ENCODE measurements around the gene SYNDIG1. TPM values are rescaled to one million over a fixed set of nuclear protein-coding genes. Genes with fewer than 3 reads are reported as not detected.

SYNDIG1 gene
- 1.7 and 2.5 TPM in 2 replicates for total RNA-seq
- 0.39 and 2.4 TPM in 2 replicates for polyA plus RNA-seq

DNA sequence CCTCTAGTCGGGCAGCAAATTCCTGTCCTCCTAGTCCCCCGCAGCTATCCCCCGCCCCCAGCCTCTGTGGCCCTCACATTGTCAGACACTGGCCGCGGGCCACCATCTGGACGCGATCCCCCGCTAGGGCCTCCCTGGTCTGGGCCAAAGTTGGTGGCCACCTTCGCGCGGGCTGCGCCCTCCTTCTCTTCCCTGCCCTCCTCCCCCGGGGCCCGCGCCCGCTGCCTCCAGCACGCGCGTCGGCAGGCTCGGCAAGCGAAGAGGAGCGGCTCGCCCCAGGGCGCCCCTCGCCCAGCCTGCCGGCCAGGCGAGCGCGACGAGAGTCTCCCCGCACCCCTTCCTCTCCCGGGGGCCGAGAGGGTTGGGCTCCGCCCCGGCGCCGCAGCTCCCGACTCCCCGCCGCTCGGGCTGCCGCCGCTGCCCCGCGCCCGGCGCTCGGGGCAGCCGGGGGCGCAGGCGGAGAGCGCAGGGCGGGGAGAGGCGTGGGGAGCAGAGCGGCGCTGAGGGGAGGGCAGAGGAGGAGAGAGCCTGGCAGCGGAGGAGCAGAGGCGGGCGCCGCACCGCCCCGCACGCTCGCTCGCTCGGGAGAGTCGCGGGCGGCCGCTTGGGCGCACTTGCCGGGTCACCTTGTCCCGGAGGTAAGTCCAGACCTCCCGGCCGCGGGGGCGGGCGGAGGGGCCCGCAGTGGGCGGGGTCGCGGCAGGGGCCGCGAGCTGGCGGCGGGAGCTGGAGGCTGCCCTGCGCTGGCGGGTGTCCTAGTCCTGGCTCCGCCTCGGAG is at the start of gene SYNDIG1:
SYNDIG1 (plus strand) TSS at position 514 of the 778 bp plus-strand sequence. CDS start 73,469 bp downstream, outside the sequence.
- Histone ChIP-seq H3K4me3 (peak within 1 kb of the TSS; percentile 80), H3K9me3 (ENCODE audit: low read depth) (no peaks in the 10 kb centered on the region), H3K27me3 (peaks cover 61% of the 10 kb centered on the region), H3K27ac (no peak within 1 kb of the TSS), H3K4me1 (ENCODE audit: low read depth) (no peaks in the 10 kb centered on the region), H3K36me3 (no peaks in the 10 kb centered on the region)
- TF ChIP-seq, protein P1, sequence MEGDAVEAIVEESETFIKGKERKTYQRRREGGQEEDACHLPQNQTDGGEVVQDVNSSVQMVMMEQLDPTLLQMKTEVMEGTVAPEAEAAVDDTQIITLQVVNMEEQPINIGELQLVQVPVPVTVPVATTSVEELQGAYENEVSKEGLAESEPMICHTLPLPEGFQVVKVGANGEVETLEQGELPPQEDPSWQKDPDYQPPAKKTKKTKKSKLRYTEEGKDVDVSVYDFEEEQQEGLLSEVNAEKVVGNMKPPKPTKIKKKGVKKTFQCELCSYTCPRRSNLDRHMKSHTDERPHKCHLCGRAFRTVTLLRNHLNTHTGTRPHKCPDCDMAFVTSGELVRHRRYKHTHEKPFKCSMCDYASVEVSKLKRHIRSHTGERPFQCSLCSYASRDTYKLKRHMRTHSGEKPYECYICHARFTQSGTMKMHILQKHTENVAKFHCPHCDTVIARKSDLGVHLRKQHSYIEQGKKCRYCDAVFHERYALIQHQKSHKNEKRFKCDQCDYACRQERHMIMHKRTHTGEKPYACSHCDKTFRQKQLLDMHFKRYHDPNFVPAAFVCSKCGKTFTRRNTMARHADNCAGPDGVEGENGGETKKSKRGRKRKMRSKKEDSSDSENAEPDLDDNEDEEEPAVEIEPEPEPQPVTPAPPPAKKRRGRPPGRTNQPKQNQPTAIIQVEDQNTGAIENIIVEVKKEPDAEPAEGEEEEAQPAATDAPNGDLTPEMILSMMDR (IDR thresholded peaks at IDR 0.05; ENCODE audit: low read depth, low read length), result no peak
- DNase-seq (ENCODE audit: low read depth in 1 of 2, low spot score in 1 of 2), result peak; percentile 6 to 66

- no peak for DNase-seq (ENCODE audit: low read depth in 1 of 2, low spot score in 1 of 2)
- TF ChIP-seq, protein P1 (IDR thresholded peaks at IDR 0.05; ENCODE audit: low read depth, low read length), result no peak
- no peak overlapping the region for H3K27ac ChIP-seq
- no peaks in the 10 kb centered on the region for H3K9me3 ChIP-seq (ENCODE audit: low read depth)
- H3K27me3 ChIP-seq, result no peaks in the 10 kb centered on the region
- peaks cover 14% of the 10 kb centered on the region for H3K4me1 ChIP-seq (ENCODE audit: low read depth)
- no peaks in the 10 kb centered on the region for H3K36me3 ChIP-seq
- no peak overlapping the region for H3K4me3 ChIP-seq
Measured at GRCh38 chr20:24419786-24420185, 49.6 kb upstream of the SYNDIG1 start.

DNA sequence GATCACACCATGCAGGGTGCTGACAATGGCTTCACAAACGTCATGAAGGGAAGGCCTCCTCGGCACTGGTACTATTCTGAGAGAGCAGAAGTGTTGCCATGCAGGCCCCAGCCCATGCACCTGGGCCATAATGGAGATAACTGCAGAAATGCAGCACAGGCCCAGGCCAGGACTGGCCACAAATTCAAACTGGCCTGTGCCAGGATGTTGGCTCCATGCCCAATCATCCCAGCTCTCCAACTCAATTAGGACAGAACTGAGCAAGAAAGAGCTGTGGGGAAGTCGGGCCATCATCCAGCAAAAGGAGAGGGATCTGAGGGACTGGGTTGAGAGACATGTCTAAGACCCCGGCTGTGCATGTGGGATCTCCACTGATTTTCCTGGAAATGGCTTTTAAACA is 48.9 kb upstream of the SYNDIG1 start:
- Histone ChIP-seq H3K27ac (no peak overlapping the region), H3K4me3 (no peak overlapping the region), H3K36me3 (no peaks in the 10 kb centered on the region), H3K27me3 (no peaks in the 10 kb centered on the region), H3K9me3 (ENCODE audit: low read depth) (no peaks in the 10 kb centered on the region), H3K4me1 (ENCODE audit: low read depth) (peaks cover 14% of the 10 kb centered on the region)
- no peak for DNase-seq (ENCODE audit: low read depth in 1 of 2, low spot score in 1 of 2)
- TF ChIP-seq, protein P1 (IDR thresholded peaks at IDR 0.05; ENCODE audit: low read depth, low read length), result no peak

GRCh38 chr20:24421071-24421470 is 48.4 kb upstream of the SYNDIG1 start:
- H3K27ac ChIP-seq, result no peak overlapping the region
- H3K4me1 ChIP-seq (ENCODE audit: low read depth), result peaks cover 14% of the 10 kb centered on the region
- H3K36me3 ChIP-seq, result no peaks in the 10 kb centered on the region
- no peaks in the 10 kb centered on the region for H3K9me3 ChIP-seq (ENCODE audit: low read depth)
- DNase-seq (ENCODE audit: low read depth in 1 of 2, low spot score in 1 of 2), result no peak
- no peaks in the 10 kb centered on the region for H3K27me3 ChIP-seq
- H3K4me3 ChIP-seq, result no peak overlapping the region
- TF ChIP-seq, protein P1 (IDR thresholded peaks at IDR 0.05; ENCODE audit: low read depth, low read length), result no peak

DNA sequence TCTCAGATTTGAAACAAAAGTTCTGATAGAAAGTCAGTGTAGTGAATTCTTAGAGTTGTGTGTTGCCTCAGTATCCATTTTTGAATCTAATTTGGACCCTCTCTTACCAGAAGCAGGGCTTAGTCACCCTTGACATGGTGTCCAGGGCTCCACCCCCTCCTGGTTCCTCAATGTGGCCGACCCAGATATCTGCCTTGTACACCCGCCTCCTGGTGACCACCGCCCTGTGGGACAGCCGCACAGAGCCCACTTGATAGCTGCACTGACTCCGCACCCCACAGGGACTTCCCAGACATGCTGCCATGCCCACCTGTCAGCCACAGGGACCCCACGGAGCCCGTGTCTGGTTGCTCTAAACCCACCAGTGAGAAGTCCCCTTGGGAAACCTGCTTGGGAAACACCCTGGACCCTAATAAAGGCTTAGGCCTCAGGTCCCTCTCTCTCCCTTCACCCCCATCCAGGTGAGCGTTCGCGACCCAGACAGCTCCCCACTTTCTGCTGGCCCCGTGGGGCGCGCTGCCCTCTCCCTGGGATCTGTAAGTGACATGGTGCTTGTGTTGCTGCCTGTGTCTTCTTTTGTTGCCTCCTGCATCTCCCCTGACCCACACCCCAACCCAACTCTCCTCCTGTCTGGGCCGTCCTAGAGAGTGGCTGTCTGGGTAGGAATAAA is 47.2 kb upstream of the SYNDIG1 start:
- TF ChIP-seq, protein P1 (IDR thresholded peaks at IDR 0.05; ENCODE audit: low read depth, low read length), result no peak
- no peak for DNase-seq (ENCODE audit: low read depth in 1 of 2, low spot score in 1 of 2)
- Histone ChIP-seq H3K27ac (no peak overlapping the region), H3K4me1 (ENCODE audit: low read depth) (peaks cover 14% of the 10 kb centered on the region), H3K27me3 (no peaks in the 10 kb centered on the region), H3K4me3 (no peak overlapping the region), H3K9me3 (ENCODE audit: low read depth) (no peaks in the 10 kb centered on the region), H3K36me3 (no peaks in the 10 kb centered on the region)

All from cardiac muscle cell (in vitro differentiated cells and primary cell).